A549 treated with Mapracorat at 1 μM for 4 hours (cell line): Measurements from ENCODE around the gene CPB1. TPM values are rescaled to one million over a fixed set of nuclear protein-coding genes. Genes with fewer than 3 reads are reported as not detected.

Experiments used
- total RNA-seq: library from RNA; stranded (reverse); fragments of 200-300 nt; extraction: Qiagen RNA extraction; gene quantifications from 5 replicates; pipeline ENCODE4 v1.2.3, GENCODE V29; 2022

Gene CPB1
- total RNA-seq = not detected in 5 replicates

GRCh38 chr3:148827585-148827984 lies at the start of gene CPB1:
Gene CPB1, plus strand, starts transcription at chr3:148827811. Its CDS starts 13 bp downstream, at chr3:148827824.

GRCh38 chr3:148865049-148865448 lies 37.4 kb downstream of the CPB1 start, which contains the start of gene CPA3:
Gene CPA3, plus strand, starts transcription at chr3:148865296. Its CDS starts 12 bp downstream, at chr3:148865308.

Other genes starting within 250 kb of the CPB1 start
- gene AGTR1, start 129.9 kb upstream of the CPB1 start, total RNA-seq = 0.32 to 0.72 TPM (median 0.51 TPM) in 5 replicates
- not detected in 5 replicates for gene CPA3, start 37.5 kb downstream of the CPB1 start, total RNA-seq
- 32.2 to 37.0 TPM (median 34.9 TPM) in 5 replicates for gene GYG1, start 163.7 kb downstream of the CPB1 start, total RNA-seq